ENCODE data around the gene TTC28.

The TTC28 gene

GRCh38 chr22:27978317-27978716 is 701.3 kb downstream of the TTC28 start:
- no peak for DNase-seq (ENCODE audit: low spot score)
- no peak for TF ChIP-seq CTCF (IDR thresholded peaks at IDR 0.05; ENCODE audit: extremely low read depth, missing control alignments)

- TF ChIP-seq CTCF (IDR thresholded peaks at IDR 0.05; ENCODE audit: extremely low read depth, missing control alignments) = no peak
- DNase-seq (ENCODE audit: low spot score) = no peak
Observed at GRCh38 chr22:27976586-27976985, 703.1 kb downstream of the TTC28 start.

GRCh38 chr22:27975381-27976013 is 704.1 kb downstream of the TTC28 start:
- no peak for TF ChIP-seq CTCF (IDR thresholded peaks at IDR 0.05; ENCODE audit: extremely low read depth, missing control alignments)
- DNase-seq (ENCODE audit: low spot score) = no peak

DNA sequence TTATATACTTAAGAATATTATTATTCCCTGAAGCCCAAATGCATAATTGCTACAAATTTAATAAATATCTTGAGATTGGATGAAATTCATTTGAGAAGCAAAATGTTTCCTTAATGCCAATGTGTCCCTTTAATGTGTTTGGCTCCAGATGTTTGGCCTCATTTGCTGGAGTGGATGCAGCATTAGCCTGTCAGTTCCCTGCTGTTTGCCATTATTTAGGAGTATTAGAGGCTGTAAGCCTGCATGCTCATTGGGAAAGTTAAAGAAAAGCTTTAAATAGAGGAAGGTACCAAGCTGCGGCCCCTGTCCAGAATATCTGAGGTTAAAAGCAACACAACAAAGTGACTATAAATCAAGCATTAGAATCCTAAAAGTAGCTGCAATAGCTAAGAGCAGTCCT is 705.8 kb downstream of the TTC28 start:
- no peak for TF ChIP-seq CTCF (IDR thresholded peaks at IDR 0.05; ENCODE audit: extremely low read depth, missing control alignments)
- DNase-seq (ENCODE audit: low spot score) = no peak

GRCh38 chr22:27972732-27973698 is 706.6 kb downstream of the TTC28 start:
- DNase-seq (ENCODE audit: low spot score) = no peak

DNA sequence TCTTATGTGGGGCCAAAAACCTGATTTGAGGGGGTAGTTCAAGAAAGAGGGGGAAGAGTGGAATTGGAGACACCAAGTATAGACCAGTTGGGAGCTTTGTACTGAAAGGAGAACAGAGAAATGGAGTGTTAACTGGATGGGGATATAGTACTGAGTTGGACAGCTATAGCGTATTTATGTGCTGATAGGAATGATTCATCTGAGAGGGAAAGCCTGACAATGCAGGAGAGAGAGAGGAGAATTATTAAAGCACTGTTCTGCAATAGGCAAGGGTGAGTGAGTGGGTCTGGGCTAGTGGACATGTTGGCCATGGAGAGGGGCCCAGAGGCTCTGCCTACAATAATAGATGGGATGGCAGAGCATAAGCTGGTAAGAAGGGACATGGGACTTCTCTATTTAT is 707.7 kb downstream of the TTC28 start:
- DNase-seq (ENCODE audit: low spot score) = no peak
- TF ChIP-seq CTCF (IDR thresholded peaks at IDR 0.05; ENCODE audit: extremely low read depth, missing control alignments) = no peak

More at GRCh38 chr22:27972732-27973698, 706.6 kb downstream of the TTC28 start:
- TF ChIP-seq CTCF (IDR thresholded peaks at IDR 0.05; ENCODE audit: extremely low read depth, missing control alignments) = no peak

- no peak for DNase-seq (ENCODE audit: low spot score)
- TF ChIP-seq CTCF (IDR thresholded peaks at IDR 0.05; ENCODE audit: extremely low read depth, missing control alignments) = no peak
Observed at GRCh38 chr22:27970596-27971220, 708.9 kb downstream of the TTC28 start.

Data from GM20000 (cell line).